HepG2 (cell line): ENCODE data around the gene TMEM167A. TPM values are rescaled to one million over a fixed set of nuclear protein-coding genes. Genes with fewer than 3 reads are reported as not detected.

Experiments
- ATAC-seq: fragments of 200-7000 bp; cut with Tn5 transposase; 3 replicates; pipeline ENCODE4 v1.9.1; 2020; ENCODE audit warnings: mild to moderate bottlenecking, moderate library complexity
- BruUV-seq: library from RNA; stranded (reverse); fragments of 400-500 nt; replicated peaks from 2 replicates; lab custom pipeline; 2021; lab: Mats Ljungman, UMichigan
- CTCF ChIA-PET: fragments of 300-600 bp; formaldehyde crosslinking; extraction: SDS; loops from one replicate; lab custom pipeline; 2021; ENCODE audit warnings: low total read pairs, inconsistent platforms, low intra/inter-chr PET ratio; lab: Yijun Ruan, JAX
- POLR2A ChIA-PET: fragments of 350-600 bp; sonication (Branson Sonifier 250); formaldehyde crosslinking; loops from one replicate; lab custom pipeline; 2020; ENCODE audit warnings: antibody characterized with exemption, inconsistent platforms; lab: Yijun Ruan, JAX
- DNase-seq: peaks from one replicate; pipeline ENCODE4 v3.0.0-alpha.2; 2015; ENCODE audit warnings: low spot score
- FAIRE-seq: peaks from 3 replicates; lab custom pipeline; 2011; peaks lifted over from hg19 to GRCh38; lab: Jason Lieb, UNC
- H2AFZ ChIP-seq: one replicate; pipeline ENCODE4 v1.6.1; 2011; ENCODE audit warnings: low read length, inconsistent platforms
- H3K27ac ChIP-seq: fragments of 300-600 bp; 3 replicates; pipeline ENCODE4 v1.8.0; 2011; ENCODE audit warnings: mixed run types, mild to moderate bottlenecking, mixed read lengths, low read length, inconsistent platforms; ENCODE audit not compliant: insufficient read depth; ENCODE audit errors: extremely low read length
- H3K27me3 ChIP-seq, 2 experiments: fragments of 200-600 bp in 1 of 2; 2 replicates in 1 of 2; 3 replicates in 1 of 2; pipeline versions ENCODE4 v1.6.0 to v1.8.0; 2011; ENCODE audit warnings: low read length in 2 of 2, mild to moderate bottlenecking in 2 of 2, moderate library complexity in 2 of 2, inconsistent platforms in 1 of 2; ENCODE audit not compliant: insufficient read depth in 2 of 2, control insufficient read depth in 1 of 2
- H3K36me3 ChIP-seq, 2 experiments: fragments of 200-600 bp in 1 of 2; replicated peaks in 1 of 2; 2 replicates in 1 of 2; 3 replicates in 1 of 2; pipeline versions ENCODE4 v1.5.1 to v1.8.0; 2011; ENCODE audit warnings: low read length in 2 of 2, inconsistent platforms in 1 of 2; ENCODE audit not compliant: insufficient read depth in 2 of 2, control insufficient read depth in 1 of 2
- H3K4me1 ChIP-seq: 2 replicates; pipeline ENCODE4 v1.5.1; 2012; ENCODE audit warnings: low read length, inconsistent platforms; ENCODE audit not compliant: insufficient read depth
- H3K4me2 ChIP-seq: 2 replicates; pipeline ENCODE4 v1.6.0; 2011; ENCODE audit warnings: low read depth, low read length, inconsistent platforms
- H3K4me3 ChIP-seq, 3 experiments: fragments of 200-600 bp in 1 of 3; sonication (generic), shearing (Covaris generic) in 1 of 3; replicated peaks in 1 of 3; 2 replicates each; pipeline ENCODE4 v1.5.1; 2011 to 2016; ENCODE audit warnings: low read length in 3 of 3, inconsistent platforms in 2 of 3, low read depth in 2 of 3, mild to moderate bottlenecking in 2 of 3, control low read depth in 1 of 3, mixed read lengths in 1 of 3; ENCODE audit not compliant: insufficient read depth in 1 of 3
- H3K79me2 ChIP-seq: one replicate; pipeline ENCODE4 v1.6.1; 2011; ENCODE audit warnings: low read length, inconsistent platforms; ENCODE audit not compliant: insufficient read depth
- H3K9ac ChIP-seq: 2 replicates; pipeline ENCODE4 v1.6.0; 2011; ENCODE audit warnings: mild to moderate bottlenecking, low read depth, low read length, inconsistent platforms; ENCODE audit not compliant: insufficient read depth
- H3K9me3 ChIP-seq: 2 replicates; pipeline ENCODE4 v1.5.1; 2012; ENCODE audit warnings: mild to moderate bottlenecking, low read length
- H4K20me1 ChIP-seq: 2 replicates; pipeline ENCODE4 v1.6.0; 2011; ENCODE audit warnings: inconsistent platforms, mild to moderate bottlenecking, low read length, moderate library complexity; ENCODE audit not compliant: insufficient read depth
- SCMH1 ChIP-seq: sonication (generic); formaldehyde crosslinking; IDR thresholded peaks from 2 replicates; pipeline ENCODE4 v1.9.0; 2021; ENCODE audit warnings: missing genetic modification reagents, mild to moderate bottlenecking, borderline replicate concordance
- ZMYM3 ChIP-seq: sonication (generic); formaldehyde crosslinking; IDR thresholded peaks from 2 replicates; pipeline ENCODE4 v1.5.1; 2020; ENCODE audit warnings: mild to moderate bottlenecking, missing genetic modification reagents
- ZNF672 ChIP-seq: sonication (generic); formaldehyde crosslinking; IDR thresholded peaks from 2 replicates; pipeline ENCODE4 v1.8.1; 2022; ENCODE audit warnings: missing genetic modification reagents
- WGBS: methylation state at CpG from one replicate; pipeline ENCODE4 v1.1.6; 2017; ENCODE audit warnings: low lambda C conversion rate; 5-methylcytosine and 5-hydroxymethylcytosine counted together
- in situ Hi-C: cut with HindIII; loops from 2 replicates; pipeline ENCODE4 v1.10.0; 2017; ENCODE audit warnings: low pct_unique_long_range_greater_than_20kb; ENCODE audit not compliant: extremely low pct_ligation_motif_present
- intact Hi-C: fragments of 100-400 bp; cut with micrococcal nuclease; formaldehyde crosslinking; loops from one replicate; pipeline ENCODE4 v1.10.0; 2022; ENCODE audit not compliant: unreplicated experiment
- polyA plus RNA-seq, 8 experiments: library from polyadenylated mRNA; depleted of rRNA in 3 of 8; stranded (reverse) in 7 of 8; unstranded in 1 of 8; fragments of >200 nt; fragmentation: Illumina TruSeq in 4 of 8; extraction: Trizol in 4 of 8; gene quantifications; 2 replicates each; pipeline versions ENCODE4 v1.2.1 to v1.2.3, GENCODE V29; 2011 to 2016; ENCODE audit warnings: low read depth in 4 of 8, missing spikeins in 1 of 8, mixed read lengths in 1 of 8; ENCODE audit not compliant: insufficient read depth in 1 of 8
- total RNA-seq, 5 experiments: library from RNA; depleted of rRNA; stranded (reverse); fragments of >200 nt; fragmentation: Illumina TruSeq; extraction: Trizol; gene quantifications; 2 replicates each; pipeline ENCODE4 v1.2.3, GENCODE V29; 2016; ENCODE audit warnings: low read depth in 1 of 5
- TF ChIP-seq, protein P1 (sequence below): sonication (generic); formaldehyde crosslinking; IDR thresholded peaks from 2 replicates; pipeline ENCODE4 v1.4.0; 2020; ENCODE audit warnings: low read depth, missing genetic modification reagents
- TF ChIP-seq, protein P2 (sequence below): sonication (generic); formaldehyde crosslinking; IDR thresholded peaks from 2 replicates; pipeline ENCODE4 v1.4.0; 2020; ENCODE audit warnings: missing genetic modification reagents, low read depth, mild to moderate bottlenecking, borderline replicate concordance
- TF ChIP-seq, protein P3 (sequence below): sonication (generic); formaldehyde crosslinking; IDR thresholded peaks from 2 replicates; pipeline ENCODE4 v1.4.0; 2020; ENCODE audit warnings: missing genetic modification reagents

Gene TMEM167A
- total and polyA plus RNA-seq, 2 of the 13 experiments (the other 11 are each of a cell fraction or from before 2014, with no cell fraction given): 47.0 to 78.7 TPM

DNA sequence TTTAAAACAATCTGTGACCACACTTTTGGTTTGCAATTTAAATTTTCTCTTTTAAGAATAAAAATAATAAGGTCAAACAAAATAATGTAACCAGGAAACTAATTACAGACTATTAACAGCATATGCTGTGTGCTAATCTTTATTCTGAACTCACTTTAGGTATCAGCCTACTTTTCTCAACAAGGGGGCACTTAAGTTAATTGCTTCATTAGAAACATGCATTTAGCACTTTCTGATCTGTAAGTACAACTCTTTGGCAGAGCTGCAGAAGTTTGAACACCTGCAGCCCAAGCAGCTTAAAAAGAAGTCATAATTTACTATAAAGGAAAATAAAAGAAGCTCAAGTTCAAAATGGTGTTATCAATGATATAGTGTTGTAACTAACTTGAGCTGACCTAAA is 21.8 kb upstream of the TMEM167A start (continued):
- TF ChIP-seq, protein P1, sequence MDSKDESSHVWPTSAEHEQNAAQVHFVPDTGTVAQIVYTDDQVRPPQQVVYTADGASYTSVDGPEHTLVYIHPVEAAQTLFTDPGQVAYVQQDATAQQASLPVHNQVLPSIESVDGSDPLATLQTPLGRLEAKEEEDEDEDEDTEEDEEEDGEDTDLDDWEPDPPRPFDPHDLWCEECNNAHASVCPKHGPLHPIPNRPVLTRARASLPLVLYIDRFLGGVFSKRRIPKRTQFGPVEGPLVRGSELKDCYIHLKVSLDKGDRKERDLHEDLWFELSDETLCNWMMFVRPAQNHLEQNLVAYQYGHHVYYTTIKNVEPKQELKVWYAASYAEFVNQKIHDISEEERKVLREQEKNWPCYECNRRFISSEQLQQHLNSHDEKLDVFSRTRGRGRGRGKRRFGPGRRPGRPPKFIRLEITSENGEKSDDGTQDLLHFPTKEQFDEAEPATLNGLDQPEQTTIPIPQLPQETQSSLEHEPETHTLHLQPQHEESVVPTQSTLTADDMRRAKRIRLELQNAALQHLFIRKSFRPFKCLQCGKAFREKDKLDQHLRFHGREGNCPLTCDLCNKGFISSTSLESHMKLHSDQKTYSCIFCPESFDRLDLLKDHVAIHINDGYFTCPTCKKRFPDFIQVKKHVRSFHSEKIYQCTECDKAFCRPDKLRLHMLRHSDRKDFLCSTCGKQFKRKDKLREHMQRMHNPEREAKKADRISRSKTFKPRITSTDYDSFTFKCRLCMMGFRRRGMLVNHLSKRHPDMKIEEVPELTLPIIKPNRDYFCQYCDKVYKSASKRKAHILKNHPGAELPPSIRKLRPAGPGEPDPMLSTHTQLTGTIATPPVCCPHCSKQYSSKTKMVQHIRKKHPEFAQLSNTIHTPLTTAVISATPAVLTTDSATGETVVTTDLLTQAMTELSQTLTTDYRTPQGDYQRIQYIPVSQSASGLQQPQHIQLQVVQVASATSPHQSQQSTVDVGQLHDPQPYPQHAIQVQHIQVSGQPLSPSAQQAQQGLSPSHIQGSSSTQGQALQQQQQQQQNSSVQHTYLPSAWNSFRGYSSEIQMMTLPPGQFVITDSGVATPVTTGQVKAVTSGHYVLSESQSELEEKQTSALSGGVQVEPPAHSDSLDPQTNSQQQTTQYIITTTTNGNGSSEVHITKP: no peak
- no peak for TF ChIP-seq ZNF672 (CRISPR knock-in tag)

DNA sequence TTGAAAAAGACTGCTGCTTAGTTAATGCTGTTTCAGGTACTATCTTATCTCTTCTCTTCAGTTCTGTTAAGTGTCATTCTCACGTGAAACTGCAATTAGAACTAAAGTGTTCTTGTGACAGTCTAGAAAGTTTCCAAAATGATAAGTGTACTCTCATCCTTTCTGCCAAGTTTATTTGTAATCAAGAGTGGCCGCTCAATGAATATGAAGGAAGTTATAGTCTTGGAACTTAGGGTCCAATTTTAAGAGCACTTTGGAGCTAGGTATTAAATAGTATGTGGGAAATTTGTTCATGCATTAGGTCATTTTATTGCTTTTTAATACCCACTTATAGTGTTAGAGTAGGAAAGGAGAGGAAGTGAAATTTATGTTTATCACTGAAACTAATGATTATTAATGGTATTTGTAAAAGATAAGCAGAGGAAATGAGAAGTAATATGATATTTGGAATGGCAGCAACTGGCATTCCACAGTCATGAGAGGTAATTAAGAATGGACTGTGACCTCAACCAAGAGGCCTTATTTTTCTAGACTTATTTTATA is 20.6 kb upstream of the TMEM167A start:
- H3K4me3 ChIP-seq: no peak overlapping the region
- BruUV-seq: no TSS peak
- H3K9ac ChIP-seq: no peak overlapping the region
- WGBS: 98% methylated on average over 2 of the region's 2 CpGs
- H3K79me2 ChIP-seq: no peaks in the 10 kb centered on the region
- H2AFZ ChIP-seq: no peak overlapping the region
- TF ChIP-seq ZMYM3 (CRISPR knock-in tag): no peak
- no peak for TF ChIP-seq SCMH1 (CRISPR knock-in tag)
- TF ChIP-seq, protein P2, sequence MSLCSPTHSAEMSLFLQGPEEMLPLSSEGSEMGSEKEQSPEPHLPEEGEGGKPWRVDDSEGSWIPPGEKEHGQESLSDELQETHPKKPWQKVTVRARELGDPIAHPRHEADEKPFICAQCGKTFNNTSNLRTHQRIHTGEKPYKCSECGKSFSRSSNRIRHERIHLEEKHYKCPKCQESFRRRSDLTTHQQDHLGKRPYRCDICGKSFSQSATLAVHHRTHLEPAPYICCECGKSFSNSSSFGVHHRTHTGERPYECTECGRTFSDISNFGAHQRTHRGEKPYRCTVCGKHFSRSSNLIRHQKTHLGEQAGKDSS (CRISPR knock-in tag): no peak
- TF ChIP-seq, protein P3, sequence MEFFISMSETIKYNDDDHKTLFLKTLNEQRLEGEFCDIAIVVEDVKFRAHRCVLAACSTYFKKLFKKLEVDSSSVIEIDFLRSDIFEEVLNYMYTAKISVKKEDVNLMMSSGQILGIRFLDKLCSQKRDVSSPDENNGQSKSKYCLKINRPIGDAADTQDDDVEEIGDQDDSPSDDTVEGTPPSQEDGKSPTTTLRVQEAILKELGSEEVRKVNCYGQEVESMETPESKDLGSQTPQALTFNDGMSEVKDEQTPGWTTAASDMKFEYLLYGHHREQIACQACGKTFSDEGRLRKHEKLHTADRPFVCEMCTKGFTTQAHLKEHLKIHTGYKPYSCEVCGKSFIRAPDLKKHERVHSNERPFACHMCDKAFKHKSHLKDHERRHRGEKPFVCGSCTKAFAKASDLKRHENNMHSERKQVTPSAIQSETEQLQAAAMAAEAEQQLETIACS: no peak
- no peak overlapping the region for H3K4me2 ChIP-seq
- no peaks in the 10 kb centered on the region for H3K27me3 ChIP-seq
- no peaks in the 10 kb centered on the region for H3K36me3 ChIP-seq
- no peak overlapping the region for H3K27ac ChIP-seq
- ChIA-PET POLR2A (no interaction called here), CTCF (no interaction called here)
- H4K20me1 ChIP-seq: no peaks in the 10 kb centered on the region
- in situ Hi-C loops (loop anchor here (25.0 kb wide), 2 partner anchors 465 to 735 kb away; no protein-coding TSS in a partner anchor), intact Hi-C loops (no loop called here)
- no peak for DNase-seq
- peaks cover 22% of the 10 kb centered on the region for H3K4me1 ChIP-seq
- H3K9me3 ChIP-seq: peaks cover 12% of the 10 kb centered on the region; the same call in 1 of the 2 replicates
- ATAC-seq: no peak
- FAIRE-seq: no peak
